Esophagus squamous epithelium (tissue), 4 donors: ENCODE measurements around the gene CMTM3.

Experiments used
- CTCF ChIP-seq, 6 experiments: fragments of 450-650 bp in 4 of 6; fragments of 200-600 bp in 2 of 6; sonication (generic) in 2 of 6; IDR thresholded peaks; one replicate each; pipeline ENCODE4 v1.5.1; 2016 to 2019; ENCODE audit warnings: antibody characterized with exemption in 6 of 6, mild to moderate bottlenecking in 4 of 6, moderate library complexity in 4 of 6
- POLR2A ChIP-seq, 4 donors: fragments of 450-650 bp; IDR thresholded peaks; one replicate each; pipeline ENCODE4 v1.6.1; 2017; ENCODE audit warnings: antibody characterized with exemption in 4 of 4, mild to moderate bottlenecking in 4 of 4, moderate library complexity in 3 of 4

- TF ChIP-seq CTCF (IDR thresholded peaks at IDR 0.05), result no peak
- TF ChIP-seq POLR2A (IDR thresholded peaks at IDR 0.05), result no peak
Measured at GRCh38 chr16:66637806-66638205, 33.3 kb downstream of the CMTM3 start.
